GM23338 (cell line): ENCODE measurements around the gene DPH2. TPM values are rescaled to one million over a fixed set of nuclear protein-coding genes. Genes with fewer than 3 reads are reported as not detected.
A peak's percentile ranks its signal among the peaks of the same experiment; 100 is the strongest.

Source experiments
- ATAC-seq: fragments of 200-7000 bp; cut with Tn5 transposase; 3 replicates; pipeline ENCODE4 v1.9.1; 2020
- DNase-seq: peaks from one replicate; pipeline ENCODE4 v3.0.0-alpha.2; 2015; ENCODE audit warnings: low spot score
- H2AFZ ChIP-seq: fragments of 200-600 bp; sonication (generic); 2 replicates; pipeline ENCODE4 v1.8.0; 2016; ENCODE audit warnings: antibody characterized with exemption, mild to moderate bottlenecking, moderate library complexity
- H3F3A ChIP-seq: fragments of 200-600 bp; sonication (generic); replicated peaks from 2 replicates; pipeline ENCODE4 v1.8.0; 2017; ENCODE audit warnings: antibody characterized with exemption, mixed run types, low read depth
- H3K27ac ChIP-seq: fragments of 200-600 bp; sonication (generic); 2 replicates; pipeline ENCODE4 v1.6.1; 2016; ENCODE audit warnings: low read depth
- H3K27me3 ChIP-seq: fragments of 200-600 bp; sonication (generic); 2 replicates; pipeline ENCODE4 v1.8.0; 2016; ENCODE audit warnings: mild to moderate bottlenecking, mixed run types, moderate library complexity; ENCODE audit not compliant: insufficient read depth
- H3K36me3 ChIP-seq: fragments of 200-600 bp; sonication (generic); 2 replicates; pipeline ENCODE4 v1.8.0; 2016; ENCODE audit warnings: mild to moderate bottlenecking; ENCODE audit not compliant: insufficient read depth
- H3K4me1 ChIP-seq: fragments of 200-600 bp; sonication (generic); 2 replicates; pipeline ENCODE4 v1.8.0; 2016; ENCODE audit warnings: mild to moderate bottlenecking, moderate library complexity; ENCODE audit not compliant: insufficient read depth
- H3K4me2 ChIP-seq: fragments of 200-600 bp; sonication (generic); 2 replicates; pipeline ENCODE4 v1.7.1; 2017; ENCODE audit warnings: mixed run types
- H3K4me3 ChIP-seq: fragments of 200-600 bp; sonication (generic); 2 replicates; pipeline ENCODE4 v1.6.1; 2016; ENCODE audit warnings: mixed run types
- H3K79me2 ChIP-seq: fragments of 200-600 bp; sonication (generic); replicated peaks from 2 replicates; pipeline ENCODE4 v1.8.0; 2017; ENCODE audit warnings: mild to moderate bottlenecking; ENCODE audit not compliant: insufficient read depth
- H3K9me2 ChIP-seq: fragments of 200-600 bp; sonication (generic); 2 replicates; pipeline ENCODE4 v1.8.0; 2017; ENCODE audit not compliant: insufficient read depth
- H4K20me1 ChIP-seq: fragments of 200-600 bp; sonication (generic); replicated peaks from 2 replicates; pipeline ENCODE4 v1.8.0; 2017; ENCODE audit warnings: mild to moderate bottlenecking; ENCODE audit not compliant: insufficient read depth
- H3K27ac Mint-ChIP-seq: 2 replicates; pipeline ENCODE4 v1.8.0; 2020; ENCODE audit warnings: inconsistent platforms, mild to moderate bottlenecking, moderate library complexity, mixed read lengths
- H3K27me3 Mint-ChIP-seq: 3 replicates; pipeline ENCODE4 v1.8.0; 2022; ENCODE audit warnings: low read depth, mild to moderate bottlenecking, moderate library complexity, mixed read lengths, inconsistent platforms; ENCODE audit not compliant: insufficient read depth, poor library complexity
- H3K36me3 Mint-ChIP-seq: 3 replicates; pipeline ENCODE4 v1.8.0; 2021; ENCODE audit warnings: low read depth, mild to moderate bottlenecking, inconsistent platforms, moderate library complexity, mixed read lengths
- H3K4me1 Mint-ChIP-seq: 3 replicates; pipeline ENCODE4 v1.8.0; 2020; ENCODE audit warnings: mild to moderate bottlenecking, inconsistent platforms, mixed read lengths
- H3K4me3 Mint-ChIP-seq: 3 replicates; pipeline ENCODE4 v1.8.0; 2021; ENCODE audit warnings: moderate library complexity, mild to moderate bottlenecking, inconsistent platforms, mixed read lengths
- H3K9me3 Mint-ChIP-seq: 3 replicates; pipeline ENCODE4 v1.8.0; 2020; ENCODE audit warnings: moderate library complexity, mild to moderate bottlenecking, inconsistent platforms, mixed read lengths
- CTCF ChIP-seq, 2 experiments: fragments of 200-600 bp in 1 of 2; sonication (generic) in 1 of 2; conservative IDR thresholded peaks; 2 replicates each; pipeline versions ENCODE4 v1.5.1 to v1.6.1; 2016 to 2017; ENCODE audit warnings: antibody characterized with exemption in 2 of 2, low read depth in 2 of 2, mild to moderate bottlenecking in 2 of 2, moderate library complexity in 1 of 2
- ETS1 ChIP-seq: IDR thresholded peaks from 2 replicates; pipeline ENCODE4 v1.6.1; 2016; ENCODE audit warnings: antibody characterized with exemption
- EZH2phosphoT487 ChIP-seq: fragments of 200-600 bp; sonication (generic); IDR thresholded peaks from one replicate; pipeline ENCODE4 v1.8.1; 2018; ENCODE audit warnings: antibody characterized with exemption; ENCODE audit not compliant: unreplicated experiment
- NANOG ChIP-seq: IDR thresholded peaks from 2 replicates; pipeline ENCODE4 v1.6.1; 2016; ENCODE audit warnings: antibody characterized with exemption, borderline replicate concordance
- POLR2AphosphoS5 ChIP-seq: IDR thresholded peaks from 2 replicates; pipeline ENCODE4 v1.6.1; 2016; ENCODE audit warnings: antibody characterized with exemption, low read depth
- REST ChIP-seq: IDR thresholded peaks from one replicate; pipeline ENCODE4 v1.6.1; 2018; ENCODE audit warnings: antibody characterized with exemption; ENCODE audit not compliant: unreplicated experiment
- ZNF114 ChIP-seq: fragments of 250-450 bp; sonication (Bioruptor Pico); IDR thresholded peaks from 2 replicates; pipeline ENCODE4 v1.5.0; 2020; ENCODE audit warnings: mild to moderate bottlenecking, moderate library complexity
- ZNF462 ChIP-seq: fragments of 250-450 bp; sonication (Bioruptor Pico); IDR thresholded peaks from 2 replicates; pipeline ENCODE4 v1.5.0; 2020; ENCODE audit warnings: mild to moderate bottlenecking, moderate library complexity
- polyA plus RNA-seq: library from polyadenylated mRNA; unstranded; fragments of >200 nt; fragmentation: Nextera tagmentation; extraction: Ambion mirVana; gene quantifications from 2 replicates; pipeline ENCODE4 v1.2.1, GENCODE V29; 2016
- total RNA-seq: library from RNA; depleted of rRNA; stranded (reverse); fragments of >200 nt; shearing (Covaris generic); gene quantifications from 2 replicates; pipeline ENCODE4 v1.2.3, GENCODE V29; 2014

The DPH2 gene
- total and polyA plus RNA-seq, 2 experiments from 2014 or later, result 32.1 to 90.3 TPM

- TF ChIP-seq CTCF (conservative IDR thresholded peaks at IDR 0.05; ENCODE audit: low read depth in 2 of 2) (peak; percentile 59 to 85), POLR2AphosphoS5 (peak; percentile 32), NANOG (no peak), REST (no peak), ZNF114 (no peak)
Observed at GRCh38 chr1:43994794-43995790, 25.3 kb downstream of the DPH2 start (continued).

GRCh38 chr1:43995984-43996732 lies 26.3 kb downstream of the DPH2 start:
- H3K9me3 Mint-ChIP-seq, result no peaks in the 10 kb centered on the region
- TF ChIP-seq EZH2phosphoT487 (no peak), ZNF462 (no peak), ETS1 (no peak), NANOG (no peak), ZNF114 (no peak), POLR2AphosphoS5 (no peak)
- peaks cover 34% of the 10 kb centered on the region for H3K27me3 Mint-ChIP-seq
- Histone ChIP-seq H3K4me2 (no peak overlapping the region), H3K36me3 (0 out of 2 replicates have a peak, but pooled peaks cover 3% of the 10 kb centered on the region), H3K4me3 (no peak overlapping the region), H3K79me2 (no peaks in the 10 kb centered on the region), H3K4me1 (peaks cover 10% of the 10 kb centered on the region), H3K9me2 (no peaks in the 10 kb centered on the region), H3F3A (peaks cover 13% of the 10 kb centered on the region), H4K20me1 (no peaks in the 10 kb centered on the region), H3K27me3 (peaks cover 6% of the 10 kb centered on the region; the same call in 1 of the 2 replicates), H2AFZ (no peak overlapping the region), H3K27ac (no peak overlapping the region)
- H3K4me3 Mint-ChIP-seq, result no peak overlapping the region
- H3K27ac Mint-ChIP-seq, result no peak overlapping the region
- DNase-seq (no peak), ATAC-seq (no peak)
- H3K36me3 Mint-ChIP-seq, result peaks cover 30% of the 10 kb centered on the region
- peaks cover 29% of the 10 kb centered on the region for H3K4me1 Mint-ChIP-seq
